GM18498 (cell line): ENCODE data around the gene WNT3A.

ENCODE experiments used
- ATAC-seq: cut with Tn5 transposase; IDR thresholded peaks from one replicate; pipeline ENCODE4 v1.9.1; 2021; ENCODE audit warnings: mild to moderate bottlenecking, moderate library complexity; ENCODE audit not compliant: unreplicated experiment

WNT3A gene

DNA sequence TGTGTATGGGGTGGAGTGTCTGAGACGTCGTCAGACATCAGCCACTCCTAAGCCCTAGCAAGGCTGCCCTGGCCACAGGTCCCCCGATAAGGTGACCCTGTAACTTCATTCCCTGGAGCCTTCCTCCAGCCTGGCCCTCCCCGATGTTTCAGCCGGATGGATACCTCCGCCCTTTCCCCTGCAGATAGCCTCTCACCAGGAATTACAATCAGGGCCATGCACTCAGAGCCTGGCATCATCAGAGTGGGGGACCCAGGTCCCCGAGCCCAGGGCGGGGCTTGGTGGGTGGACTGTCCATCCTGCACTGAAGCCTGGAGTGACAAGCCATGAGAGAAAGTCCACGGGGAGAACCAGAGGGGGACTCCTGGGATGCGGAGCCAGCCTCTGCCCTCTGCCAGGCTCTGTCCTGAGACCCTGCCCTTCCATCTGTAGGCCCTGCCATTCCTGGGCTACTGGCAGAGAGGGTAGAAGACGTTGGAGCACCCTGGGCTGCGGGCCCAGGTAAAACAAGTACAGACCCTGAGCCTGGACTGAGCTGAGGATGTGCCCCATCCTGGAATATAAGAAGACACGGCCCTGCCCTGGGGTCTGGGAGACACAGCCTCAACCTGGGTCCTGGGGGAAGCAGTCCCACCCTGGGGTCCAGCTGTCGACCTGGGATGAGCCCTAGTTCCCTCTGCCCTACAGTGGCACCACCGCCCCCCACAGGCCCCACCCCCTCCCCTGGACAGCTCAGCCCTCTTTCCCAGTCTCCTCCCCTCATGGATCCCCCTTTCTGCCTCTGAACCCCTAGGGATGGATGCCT is 58.9 kb downstream of the WNT3A start:
- no peak for ATAC-seq

DNA sequence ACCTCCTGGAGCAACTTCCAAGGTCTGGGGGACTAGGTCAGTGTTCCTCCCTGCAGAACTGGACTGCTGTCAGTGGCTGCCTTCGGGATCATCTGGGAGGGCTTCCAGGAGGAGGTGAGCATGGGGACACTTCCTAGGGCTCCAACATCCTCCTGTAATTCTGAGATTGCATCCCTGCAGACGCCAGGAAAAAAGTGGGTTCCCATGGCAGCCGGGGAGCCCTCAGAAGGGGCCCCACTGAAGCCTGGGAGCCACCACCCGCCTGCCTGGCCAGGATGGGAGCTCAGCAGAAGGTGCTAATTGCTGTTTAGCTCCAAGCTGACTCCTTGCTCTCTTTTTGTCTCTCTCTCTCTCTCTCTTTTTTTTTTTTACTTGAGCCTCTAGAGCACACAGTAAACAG is 59.6 kb downstream of the WNT3A start:
- ATAC-seq = no peak

DNA sequence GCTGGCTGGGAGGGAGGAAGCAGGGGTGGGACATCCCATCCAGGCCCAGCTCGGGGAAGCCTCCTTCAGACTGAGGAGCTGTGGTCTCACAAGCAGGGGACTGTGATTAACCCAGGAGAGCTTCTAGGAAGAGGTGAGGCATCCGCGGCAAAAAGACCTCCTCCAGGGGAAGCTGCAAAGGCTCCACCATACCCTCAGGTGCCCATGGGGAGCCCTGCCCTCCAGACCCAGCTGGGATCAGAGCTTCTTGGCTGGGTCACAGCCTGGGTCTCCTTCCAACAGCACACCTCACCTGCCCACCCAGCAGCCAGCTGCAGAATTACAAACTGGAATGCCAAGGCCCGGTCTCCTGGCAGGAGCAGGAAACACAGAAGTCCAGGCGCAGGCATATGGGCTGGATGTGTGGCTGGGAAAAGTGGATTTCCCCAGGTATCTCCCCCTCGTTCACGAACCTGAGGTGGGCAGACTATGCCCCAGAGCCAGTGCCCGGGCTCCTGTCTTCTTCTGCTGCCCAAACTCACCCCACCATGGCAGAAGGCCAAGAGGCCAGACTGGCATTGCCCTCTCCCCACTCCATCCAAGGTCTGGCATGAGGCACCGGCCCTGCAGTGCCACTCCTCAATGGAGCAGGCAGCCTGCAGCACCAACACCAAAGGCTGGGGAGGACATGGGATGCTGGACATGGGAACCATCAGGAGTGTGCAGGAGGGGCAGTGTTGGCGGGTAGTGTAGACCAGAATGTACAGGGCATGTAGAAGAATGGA is 60.3 kb downstream of the WNT3A start:
- ATAC-seq = no peak

DNA sequence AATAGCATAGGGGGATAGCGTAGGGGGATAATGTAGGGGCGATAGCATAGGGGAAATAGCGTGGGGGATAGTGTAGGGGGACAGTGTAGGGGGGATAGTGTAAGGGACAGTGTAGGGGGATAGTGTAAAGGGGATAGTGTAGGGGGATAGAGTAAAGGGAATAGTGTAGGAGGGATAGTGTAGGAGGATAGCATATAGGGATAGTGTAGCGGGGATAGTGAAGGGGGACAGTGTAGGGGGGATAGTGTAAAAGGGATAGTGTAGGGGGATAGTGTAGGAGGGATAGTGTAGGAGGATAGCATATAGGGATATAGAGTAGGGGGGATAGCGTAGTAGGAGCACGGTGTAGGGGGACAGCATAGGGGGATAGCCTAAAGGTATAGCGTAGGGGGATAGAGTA is 61.6 kb downstream of the WNT3A start:
- ATAC-seq = no peak

DNA sequence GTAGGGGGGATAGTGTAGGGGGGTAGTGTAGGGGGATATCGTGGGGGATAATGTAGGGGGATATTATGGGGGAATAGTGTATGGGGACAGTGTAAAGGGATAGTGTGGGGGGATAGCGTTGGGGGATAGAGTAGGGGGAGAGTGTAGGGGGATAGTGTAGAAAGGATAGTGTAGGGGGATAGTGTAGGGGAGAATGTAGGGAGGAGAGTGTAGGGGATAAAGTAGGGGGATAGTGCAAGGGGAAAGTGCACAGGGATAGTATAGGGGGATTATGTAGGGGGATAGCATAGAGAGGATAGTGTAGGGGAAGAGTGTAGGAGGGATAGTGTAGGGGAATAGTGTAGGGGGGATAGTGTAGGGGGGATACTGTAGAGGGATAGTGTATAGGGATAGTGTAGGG is 63.4 kb downstream of the WNT3A start:
- no peak for ATAC-seq

DNA sequence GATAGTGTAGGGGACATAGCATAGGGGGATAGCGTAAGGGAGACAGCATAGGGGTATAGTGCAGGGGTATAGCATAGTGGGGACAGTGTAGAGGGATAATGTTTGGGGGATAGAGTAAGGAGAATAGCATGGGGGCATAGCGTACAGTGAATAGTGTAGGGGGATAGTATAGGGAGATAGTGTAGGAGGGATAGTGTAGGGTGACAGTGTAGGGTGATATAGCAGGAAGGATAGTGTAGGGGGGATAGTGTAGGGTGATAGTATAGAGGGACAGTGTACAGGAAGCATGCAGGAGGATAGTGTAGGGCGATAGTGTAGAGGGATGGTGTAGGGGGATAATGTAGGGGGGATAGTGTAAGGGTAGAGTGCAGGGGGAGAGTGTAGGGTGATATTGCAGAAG is 64.1 kb downstream of the WNT3A start:
- no peak for ATAC-seq

DNA sequence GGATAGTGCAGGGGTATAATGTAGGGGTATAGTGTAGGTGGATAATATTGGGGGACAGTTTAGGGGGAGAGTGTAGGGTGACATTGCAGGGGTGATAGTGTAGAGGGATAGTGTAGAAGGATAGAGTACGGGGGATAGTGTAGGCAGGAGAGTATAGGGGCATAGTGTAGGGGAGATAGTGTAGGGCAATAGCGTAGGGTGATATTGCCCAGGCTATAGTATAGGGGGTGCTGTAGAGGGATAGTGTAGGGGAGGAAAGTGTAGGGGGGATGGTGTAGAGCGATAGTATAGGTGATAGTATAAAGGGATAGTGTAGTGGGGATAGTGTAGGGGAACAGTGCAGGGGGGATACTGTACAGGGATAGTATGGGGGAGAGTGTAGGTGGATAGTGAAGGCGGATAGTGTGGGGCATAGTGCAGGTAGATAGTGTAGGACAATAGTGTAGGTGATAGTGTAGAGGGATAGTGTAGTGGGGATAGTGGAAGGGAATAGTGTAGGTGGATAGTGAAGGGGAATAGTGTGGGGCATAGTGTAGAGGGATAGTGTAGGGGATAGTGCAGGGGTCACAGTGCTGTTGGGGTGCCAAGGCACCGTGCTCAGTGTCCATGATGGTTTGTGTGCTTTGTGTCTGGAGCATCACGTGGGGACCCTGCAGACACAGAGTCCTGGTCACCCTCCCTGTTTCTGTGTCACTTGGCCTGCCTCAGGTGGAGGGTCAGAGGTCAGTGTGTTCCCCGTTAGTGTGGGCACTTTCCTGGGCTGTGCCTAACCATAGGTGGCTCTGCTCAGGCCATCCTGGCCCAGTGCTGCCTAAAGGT is 65.2 kb downstream of the WNT3A start:
- ATAC-seq = no peak

DNA sequence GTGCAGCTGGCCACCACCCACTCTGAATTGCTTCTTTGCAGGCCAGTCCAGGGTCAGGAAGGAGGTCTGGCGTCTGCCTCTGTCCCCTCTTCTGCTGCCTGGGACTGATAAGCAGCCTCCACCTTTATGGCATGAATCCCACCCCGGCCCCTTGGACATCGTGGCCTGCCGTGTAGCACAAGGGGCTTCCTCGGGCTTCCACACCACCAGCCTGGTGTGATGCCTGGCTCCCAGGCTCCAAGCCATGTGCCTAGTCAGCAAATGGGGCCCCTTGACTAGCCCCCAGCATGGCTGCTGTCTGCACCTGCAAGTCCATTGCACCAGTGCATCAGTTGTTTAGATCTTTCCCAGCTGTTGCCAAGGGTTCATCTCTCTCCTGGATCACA is 65.9 kb downstream of the WNT3A start:
- ATAC-seq = no peak

DNA sequence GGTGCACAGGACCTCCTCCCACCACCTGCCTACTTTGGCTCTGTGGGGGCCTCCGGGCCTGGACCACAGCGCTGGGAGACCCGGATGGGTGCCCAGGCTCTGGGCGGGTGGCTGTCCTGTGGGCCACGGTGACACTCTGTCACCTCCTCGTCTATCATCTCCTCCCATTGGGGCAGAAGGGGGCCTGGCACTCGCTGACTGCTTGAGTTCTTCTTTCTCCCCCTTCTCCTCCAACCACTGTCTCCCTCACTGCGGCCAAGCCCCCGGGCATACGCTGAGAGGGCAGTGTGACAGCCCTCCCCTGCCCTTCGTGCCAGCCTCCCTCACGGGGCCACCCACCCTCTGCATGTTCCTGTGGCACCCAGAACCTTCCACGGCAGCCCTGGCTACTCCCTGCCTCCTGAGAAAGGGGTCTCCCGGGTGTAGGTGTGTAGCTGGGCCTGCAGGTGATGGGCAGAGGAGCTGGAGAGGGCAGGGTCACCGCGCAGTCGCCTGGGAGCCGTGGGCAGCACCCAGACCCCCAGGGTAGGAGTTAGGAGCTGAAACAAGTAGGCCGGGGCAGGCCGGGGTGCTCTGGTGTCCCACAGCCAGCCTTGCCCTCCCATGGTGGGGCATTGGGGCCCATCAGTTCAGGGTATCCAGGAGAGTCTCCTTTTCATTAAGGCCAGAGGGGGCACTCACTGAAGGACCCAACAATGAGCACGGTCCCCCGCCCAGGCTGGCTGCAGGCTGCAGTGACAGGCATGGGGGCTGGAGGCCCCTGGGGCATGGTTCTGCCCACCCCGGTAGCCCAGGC is 66.5 kb downstream of the WNT3A start:
- ATAC-seq = no peak

DNA sequence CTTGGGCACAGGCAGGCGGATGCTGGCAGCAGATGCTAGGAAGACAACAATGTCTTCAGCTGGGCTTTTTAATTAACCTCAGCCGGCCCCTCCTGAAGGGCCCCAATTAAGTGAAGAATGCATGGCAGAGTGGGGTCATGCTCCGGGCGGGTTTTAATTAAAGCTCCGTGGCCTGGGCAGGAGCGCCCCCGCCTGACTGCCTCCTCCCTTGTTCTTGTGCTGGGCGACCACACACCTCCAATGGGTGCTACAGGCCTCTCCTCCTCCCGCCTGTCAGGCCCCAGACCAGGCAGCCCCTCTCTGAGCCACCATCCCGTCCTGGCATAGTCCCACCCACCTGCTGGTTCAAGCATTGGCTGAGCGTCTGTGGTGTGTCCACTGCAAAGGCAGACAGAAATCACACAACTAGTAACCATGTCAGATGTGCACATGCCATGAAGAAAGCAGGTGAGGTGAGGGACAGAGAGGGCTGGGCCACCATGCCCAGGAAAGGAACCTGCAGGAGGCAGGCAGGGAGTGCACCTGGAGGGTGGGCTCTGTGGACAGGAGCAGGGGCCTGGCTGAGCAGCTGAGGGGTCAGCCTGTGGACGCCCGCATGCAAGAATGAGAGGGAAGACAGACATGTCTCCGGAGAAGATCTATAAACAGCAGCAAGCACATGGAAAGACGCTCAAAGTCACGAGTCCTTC is 67.2 kb downstream of the WNT3A start:
- ATAC-seq = no peak

DNA sequence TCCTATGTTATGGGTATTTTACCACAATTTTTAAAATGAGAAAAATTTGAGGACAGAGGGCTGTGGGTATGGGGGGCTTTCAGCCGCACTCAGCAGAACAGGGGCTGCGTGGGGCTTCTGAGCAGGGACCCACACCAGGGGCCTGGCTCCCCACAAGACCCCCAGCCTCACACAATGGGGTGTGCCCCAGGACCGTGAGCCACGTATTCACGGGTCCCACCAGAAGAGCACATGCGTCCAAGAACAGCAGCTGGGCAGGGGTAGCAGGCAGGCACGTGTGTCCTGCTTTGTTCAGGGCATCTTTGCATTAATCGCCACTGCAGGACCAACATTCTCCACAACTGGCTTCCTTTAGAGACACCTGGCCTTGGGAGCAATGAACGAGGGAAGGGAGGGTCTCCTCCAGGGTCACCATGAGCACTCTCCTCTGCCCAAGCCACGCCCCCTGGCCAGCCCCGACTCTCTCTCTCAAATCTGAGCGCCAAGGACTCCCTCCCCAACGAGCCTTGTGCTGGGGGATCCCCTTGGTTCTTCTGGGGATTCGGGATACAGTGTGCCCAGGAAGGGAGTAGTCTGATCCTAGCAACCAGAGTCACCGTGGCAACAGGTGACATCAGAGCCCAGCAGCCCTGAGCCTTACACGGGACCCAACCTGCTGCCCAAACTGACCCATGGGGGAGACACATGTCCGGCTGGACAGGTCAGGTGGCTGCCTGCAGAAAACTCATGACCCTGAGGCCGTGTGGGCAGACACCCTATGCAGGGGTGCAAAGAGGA is 68.3 kb downstream of the WNT3A start:
- ATAC-seq = no peak

DNA sequence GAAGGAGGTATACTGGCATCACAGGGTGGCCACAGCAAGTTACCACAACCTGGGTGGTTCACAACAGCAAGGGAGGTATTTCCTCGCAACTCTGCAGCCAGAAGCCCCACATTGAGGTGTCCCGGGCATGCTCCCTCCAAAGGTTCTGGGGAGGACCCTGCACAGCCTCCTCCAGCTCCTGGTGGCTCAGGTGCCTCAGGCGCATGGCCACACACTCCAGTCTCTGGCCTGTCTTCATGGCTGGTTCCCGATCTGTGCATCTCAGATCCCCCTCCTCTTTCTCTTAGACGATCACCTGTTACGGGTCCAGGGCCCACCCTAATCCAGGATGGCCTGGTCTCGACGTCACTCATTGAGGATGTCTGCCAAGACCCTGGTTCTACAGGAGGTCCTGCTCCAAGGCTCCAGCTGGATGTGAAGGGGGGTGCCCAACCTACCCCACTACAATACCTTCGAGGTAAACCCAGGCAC is 69.0 kb downstream of the WNT3A start:
- no peak for ATAC-seq

DNA sequence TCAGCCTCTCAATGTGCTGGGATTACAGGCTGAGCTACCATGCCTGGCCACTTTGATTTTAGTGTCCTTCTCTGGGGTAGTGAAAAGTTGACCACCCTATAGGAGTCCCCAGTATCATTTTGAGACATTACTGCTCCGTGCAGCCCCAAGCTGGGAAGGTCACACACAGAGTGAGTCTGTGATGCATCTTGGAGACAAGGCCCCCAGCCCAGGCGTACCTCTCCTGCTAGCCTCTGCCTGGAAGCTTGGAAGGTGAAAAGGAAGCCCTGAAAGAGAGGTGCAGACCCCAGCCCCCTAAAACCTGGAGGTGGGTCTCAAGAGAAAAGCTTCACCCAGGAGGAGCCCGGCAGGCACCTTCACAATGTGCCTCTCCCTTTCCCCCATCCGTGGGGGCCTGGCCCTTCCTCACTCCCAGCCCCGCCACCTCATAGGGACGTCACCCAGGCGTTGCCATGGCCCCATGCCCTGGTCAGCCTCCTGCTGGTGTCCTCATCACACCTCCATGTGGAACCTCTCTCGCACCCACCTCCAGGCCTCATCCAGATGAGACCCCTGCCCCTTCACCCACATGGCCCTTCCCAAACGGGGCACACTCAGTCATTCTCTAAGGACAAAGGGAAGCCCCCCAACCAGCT is 70.1 kb downstream of the WNT3A start:
- ATAC-seq = no peak

DNA sequence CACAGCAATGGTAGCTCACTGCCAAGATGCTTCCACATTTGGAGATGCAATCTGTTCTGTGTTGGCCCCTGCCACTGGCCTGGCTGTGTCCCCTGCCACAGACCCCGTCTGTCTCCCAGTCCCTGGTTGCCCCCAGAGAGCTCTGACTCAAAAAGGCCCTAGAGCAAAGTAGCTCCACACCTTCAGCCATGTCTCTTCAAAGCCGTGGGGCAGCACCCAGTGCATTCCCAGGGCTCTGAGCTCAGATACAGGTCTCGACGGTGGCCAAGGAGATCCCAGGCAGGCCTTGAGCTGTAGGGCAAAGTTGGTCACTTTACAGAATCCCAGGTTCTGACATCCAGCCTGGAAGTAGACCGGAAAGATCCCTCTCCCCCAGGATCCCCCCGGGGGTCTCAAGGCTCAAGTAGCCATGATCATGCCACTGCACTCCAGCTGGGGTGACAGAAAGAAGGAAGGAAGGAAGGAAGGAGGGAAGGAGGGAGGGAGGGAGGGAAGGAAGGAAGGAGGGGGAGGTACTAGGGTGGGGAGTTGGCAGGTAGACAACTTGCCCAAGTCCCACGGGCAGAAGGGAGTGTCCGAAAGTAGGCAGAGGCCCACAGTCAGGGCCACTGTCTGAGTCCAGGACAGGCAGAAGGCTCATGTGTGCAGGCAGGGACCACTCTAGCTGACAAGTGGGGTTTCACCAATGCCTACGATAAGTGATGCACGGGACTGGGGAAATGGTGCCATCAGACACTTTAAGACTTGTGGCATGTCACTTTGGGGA is 71.0 kb downstream of the WNT3A start:
- no peak for ATAC-seq

DNA sequence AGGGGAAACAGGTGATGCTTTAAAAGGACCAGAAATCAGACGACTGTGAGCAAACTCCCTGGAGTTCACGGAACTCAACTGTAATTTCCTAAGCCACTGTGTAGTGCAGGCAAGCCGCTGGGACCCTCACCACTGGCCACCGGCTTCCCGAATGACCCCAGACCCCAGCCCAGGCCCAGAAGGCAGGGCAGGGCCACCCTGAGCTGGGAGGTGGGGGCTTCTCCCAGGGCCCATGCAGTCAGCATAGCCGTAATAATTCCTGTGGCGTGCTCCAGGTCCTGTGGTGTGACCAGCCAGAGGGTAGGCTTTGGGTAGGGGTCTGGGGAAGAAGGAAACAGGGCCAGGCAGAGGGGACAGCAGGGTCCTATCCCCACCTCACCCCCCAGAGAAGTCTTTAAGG is 72.2 kb downstream of the WNT3A start:
- no peak for ATAC-seq

DNA sequence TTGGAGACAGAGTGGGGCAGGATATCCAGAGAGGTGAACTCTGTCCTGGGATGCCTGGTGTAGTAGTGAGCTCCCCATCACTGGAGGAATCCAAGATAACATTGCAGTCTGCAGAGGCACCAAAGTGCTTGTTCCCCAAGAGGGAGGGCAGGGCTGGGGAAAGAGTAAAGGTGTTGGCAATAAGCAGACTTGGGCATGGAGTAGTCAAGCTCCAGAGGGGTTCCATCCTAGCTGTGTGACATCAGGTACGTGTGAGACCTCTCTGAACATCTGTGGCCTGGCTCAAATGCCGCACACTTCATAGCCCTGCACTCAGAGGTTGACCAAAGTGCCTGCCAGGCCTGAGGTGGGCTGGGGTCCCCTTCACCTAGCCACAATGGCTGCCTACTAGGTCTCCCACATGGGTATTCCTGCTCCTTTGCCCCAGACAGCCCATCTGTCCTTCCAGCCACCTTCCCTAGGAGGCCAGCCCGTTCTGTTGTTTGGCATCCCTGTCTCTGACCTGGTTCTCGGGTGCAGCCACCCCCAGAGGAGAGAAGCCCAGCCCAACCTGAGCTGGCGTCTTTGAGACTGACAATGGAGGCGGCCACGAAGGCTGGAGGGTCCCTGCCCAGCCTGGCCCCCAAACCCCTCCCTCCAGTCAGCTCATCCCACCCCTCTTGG is 72.9 kb downstream of the WNT3A start:
- no peak for ATAC-seq

DNA sequence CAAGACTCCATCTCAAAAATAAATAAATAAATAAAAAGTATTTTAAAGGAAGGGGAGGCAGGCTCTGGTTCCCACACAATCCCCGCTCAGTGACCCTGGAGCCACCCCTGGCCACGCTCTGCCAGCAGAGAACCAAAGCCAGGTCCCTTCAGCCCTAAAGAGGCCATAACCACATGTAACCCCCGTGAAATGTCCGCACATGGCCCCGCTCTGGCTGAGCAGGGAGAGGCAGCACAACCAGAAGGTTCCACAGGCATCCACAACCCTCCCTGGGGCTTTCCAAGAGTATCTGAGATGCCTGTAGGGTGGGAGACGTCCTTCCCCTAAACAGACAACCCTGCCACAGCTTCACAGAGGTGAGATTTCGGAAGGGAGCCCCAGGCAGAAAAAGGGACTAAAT is 74.3 kb downstream of the WNT3A start:
- ATAC-seq = no peak
